Hematopoietic multipotent progenitor cell treated with erythropoietin and hydrocortisone succinate and interleukin-3 and kit ligand, for 8 days (in vitro differentiated cells): ENCODE data around the gene CSF1R.

Source experiments
- DNase-seq: peaks from one replicate; pipeline ENCODE4 v3.0.0-alpha.2; 2015

Gene CSF1R

DNA sequence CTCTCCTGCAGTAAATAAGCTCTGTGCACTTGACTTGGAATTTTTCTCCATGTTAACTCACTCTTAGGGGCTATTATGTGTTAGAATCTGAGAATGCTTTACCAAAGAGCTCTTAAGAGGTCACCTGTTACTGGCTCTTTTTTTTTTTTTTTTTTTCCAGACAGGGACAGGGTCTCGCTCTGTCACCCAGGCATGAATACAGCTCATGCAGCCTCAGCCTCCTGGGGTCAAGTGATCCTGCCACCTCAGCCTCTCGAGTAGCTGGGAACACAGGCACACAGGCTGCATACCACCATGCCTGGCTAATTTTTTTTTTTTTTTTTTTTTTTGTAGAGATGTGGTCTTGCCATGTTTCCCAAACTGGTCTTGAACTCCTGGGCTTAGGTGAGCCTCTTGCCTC is 63.7 kb downstream of the CSF1R start:
- DNase-seq, result no peak

DNA sequence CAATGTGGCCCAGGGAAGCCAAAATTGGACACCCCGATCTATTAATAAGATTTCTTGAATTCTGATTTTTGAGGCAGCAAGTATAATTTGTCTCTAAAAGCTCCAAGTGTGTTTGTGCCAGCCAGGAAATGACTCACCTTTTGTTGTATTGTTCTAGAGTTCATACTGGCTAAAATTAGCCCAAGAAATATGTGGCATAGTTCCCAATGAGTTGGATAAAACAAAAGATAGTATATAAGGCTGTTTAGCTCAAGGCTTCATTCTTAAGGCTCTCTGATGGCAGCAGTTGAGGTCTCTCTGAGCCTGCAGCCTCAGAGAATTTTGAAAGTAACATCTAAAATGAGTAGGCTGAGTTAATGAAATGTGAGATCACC is 64.2 kb downstream of the CSF1R start:
- peak; percentile 17 for DNase-seq

DNA sequence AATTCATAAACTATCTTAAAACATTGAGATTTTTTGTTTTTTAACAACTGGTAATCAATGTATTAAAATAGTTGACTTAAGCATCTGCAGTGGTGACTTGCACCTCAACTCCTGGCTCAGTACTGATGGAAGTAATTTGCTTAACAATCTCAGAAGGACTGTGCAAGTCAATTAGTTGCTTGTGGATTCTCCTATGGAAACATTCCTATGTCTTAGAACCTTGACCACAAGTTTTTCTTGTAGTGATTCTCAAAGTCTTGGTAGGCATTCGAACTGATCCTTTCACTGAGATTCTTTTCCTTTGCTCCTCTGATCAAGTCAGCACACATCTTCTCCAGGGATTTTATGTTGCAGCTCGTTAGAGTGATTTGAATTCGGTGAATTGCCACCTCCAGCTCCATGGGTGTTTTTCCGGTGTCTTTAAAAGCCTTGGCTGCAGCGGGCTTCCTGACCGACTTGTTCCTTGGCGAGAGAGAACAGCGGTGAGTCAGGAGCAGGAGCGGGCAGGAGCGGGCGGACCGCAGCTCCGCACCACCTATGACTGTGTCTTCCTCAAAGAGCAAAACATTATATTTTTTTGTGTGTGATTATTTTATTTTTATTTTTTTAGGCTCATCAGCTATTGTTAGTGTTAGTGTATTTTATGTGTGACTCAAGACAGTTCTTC is 64.7 kb downstream of the CSF1R start:
- DNase-seq, result no peak

GRCh38 chr5:150020249-150020648 is 66.1 kb downstream of the CSF1R start:
- DNase-seq, result no peak

- peak; percentile 78 for DNase-seq
These were observed 68.9 kb downstream of the CSF1R start for GRCh38 chr5:150017226-150018005.

- no peak for DNase-seq
These were observed 69.8 kb downstream of the CSF1R start for GRCh38 chr5:150016537-150016936.

DNA sequence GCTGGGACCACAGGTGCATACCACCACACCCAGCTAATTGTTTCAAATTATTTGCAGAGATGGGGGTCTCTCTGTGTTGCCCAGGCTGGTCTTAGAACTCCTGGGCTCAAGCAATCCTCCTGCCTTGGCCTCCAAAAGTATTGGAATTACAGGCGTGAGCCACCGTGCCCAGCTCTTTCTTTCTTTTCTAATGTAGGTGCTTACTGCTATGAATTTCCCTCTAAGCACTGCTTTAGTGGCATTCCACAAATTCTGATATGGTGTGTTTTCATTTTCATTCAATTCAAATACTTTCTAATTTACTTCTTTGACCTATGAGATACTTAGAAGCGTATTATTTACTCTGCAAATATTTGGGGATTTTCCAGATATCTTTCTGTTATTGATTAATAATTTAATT is 70.9 kb downstream of the CSF1R start:
- no peak for DNase-seq

- no peak for DNase-seq
These were observed 71.9 kb downstream of the CSF1R start for GRCh38 chr5:150014456-150014855.

- no peak for DNase-seq
These were observed 72.4 kb downstream of the CSF1R start for GRCh38 chr5:150013931-150014330.

DNA sequence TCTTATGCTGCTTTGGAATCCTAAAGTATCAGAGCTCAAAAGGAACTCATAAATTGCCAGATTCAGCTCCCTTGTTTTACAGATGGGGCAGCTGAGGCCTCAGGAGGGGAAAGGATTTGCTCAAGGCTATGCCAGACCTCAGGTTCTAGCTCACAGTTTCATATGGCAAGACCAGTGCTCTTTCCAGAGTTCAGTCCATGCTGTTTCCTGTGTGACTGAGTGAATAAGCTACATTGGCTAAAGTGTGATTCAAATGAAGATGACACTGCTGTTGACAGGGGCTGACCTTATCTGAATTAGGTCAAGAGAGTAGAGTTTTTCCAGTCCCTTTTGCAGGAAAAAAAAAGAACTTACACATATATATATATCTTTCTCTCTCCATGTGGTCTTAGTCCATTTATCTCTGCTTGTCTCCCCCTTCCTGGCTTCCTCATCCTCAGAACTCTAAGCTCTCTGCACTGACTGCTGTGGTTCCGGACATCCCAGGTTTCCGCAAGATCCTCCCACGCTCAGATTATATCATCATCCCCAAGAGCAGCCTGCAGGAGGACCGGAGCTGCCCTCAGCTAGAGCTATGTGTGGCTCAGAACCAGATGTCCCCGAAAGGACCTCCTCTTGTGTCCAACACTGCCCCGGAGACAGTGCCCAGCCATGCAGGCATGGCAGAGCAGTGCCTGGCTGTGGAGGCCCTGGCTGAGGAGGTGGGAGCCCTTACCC is 76.5 kb downstream of the CSF1R start:
- DNase-seq, result no peak

DNA sequence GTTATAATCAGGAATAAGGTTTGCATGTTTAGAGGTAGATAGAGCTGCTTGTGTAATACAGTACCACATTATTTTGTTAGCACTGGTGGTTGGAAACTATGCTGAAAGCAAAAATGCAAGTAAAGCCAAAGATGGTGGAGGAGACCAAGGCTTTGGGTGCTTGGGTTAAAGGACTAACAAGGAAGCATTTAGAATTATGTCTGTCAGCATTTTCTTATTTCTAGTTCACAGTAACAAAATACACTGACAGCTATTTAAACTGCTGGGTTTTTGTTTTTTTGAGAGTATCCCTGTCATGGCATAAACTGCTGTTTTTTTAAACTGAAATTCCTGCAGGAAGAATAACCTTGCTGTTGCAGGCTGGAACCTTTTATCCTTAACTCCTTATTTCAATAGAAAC is 79.3 kb downstream of the CSF1R start:
- DNase-seq, result no peak

GRCh38 chr5:150006318-150006717 is 80.0 kb downstream of the CSF1R start:
- DNase-seq, result no peak
